Measurements from ENCODE around the gene ACSL6.

ACSL6 gene

GRCh38 chr5:132049093-132049492, 37.6 kb upstream of the ACSL6 start:
- H3K4me3 ChIP-seq (replicated peaks; ENCODE audit: low read depth, low read length), result no peak overlapping the region
- no peak for DNase-seq (ENCODE audit: extremely low read depth, low read depth)
- no peak for TF ChIP-seq CTCF (IDR thresholded peaks at IDR 0.05; ENCODE audit: low read depth, low read length, missing control alignments)

- no peak for TF ChIP-seq CTCF (IDR thresholded peaks at IDR 0.05; ENCODE audit: low read depth, low read length, missing control alignments)
Observed at GRCh38 chr5:132046880-132047299, 35.4 kb upstream of the ACSL6 start.

GRCh38 chr5:132044207-132044606, 32.7 kb upstream of the ACSL6 start:
- TF ChIP-seq CTCF (IDR thresholded peaks at IDR 0.05; ENCODE audit: low read depth, low read length, missing control alignments), result no peak
- no peak overlapping the region for H3K4me3 ChIP-seq (replicated peaks; ENCODE audit: low read depth, low read length)
- DNase-seq (ENCODE audit: extremely low read depth, low read depth), result no peak

More at GRCh38 chr5:132046880-132047299, 35.4 kb upstream of the ACSL6 start:
- no peak for DNase-seq (ENCODE audit: extremely low read depth, low read depth)
- H3K4me3 ChIP-seq (replicated peaks; ENCODE audit: low read depth, low read length), result no peak overlapping the region

GRCh38 chr5:132037353-132037752, 25.9 kb upstream of the ACSL6 start:
- TF ChIP-seq CTCF (IDR thresholded peaks at IDR 0.05; ENCODE audit: low read depth, low read length, missing control alignments), result no peak
- no peak overlapping the region for H3K4me3 ChIP-seq (replicated peaks; ENCODE audit: low read depth, low read length)
- DNase-seq (ENCODE audit: extremely low read depth, low read depth), result no peak

- no peak for DNase-seq (ENCODE audit: extremely low read depth, low read depth)
- H3K4me3 ChIP-seq (replicated peaks; ENCODE audit: low read depth, low read length), result no peak overlapping the region
- no peak for TF ChIP-seq CTCF (IDR thresholded peaks at IDR 0.05; ENCODE audit: low read depth, low read length, missing control alignments)
Observed at GRCh38 chr5:132033122-132033521, 21.7 kb upstream of the ACSL6 start.

- DNase-seq (ENCODE audit: extremely low read depth, low read depth), result no peak
- H3K4me3 ChIP-seq (replicated peaks; ENCODE audit: low read depth, low read length), result no peak overlapping the region
- no peak for TF ChIP-seq CTCF (IDR thresholded peaks at IDR 0.05; ENCODE audit: low read depth, low read length, missing control alignments)
Observed at GRCh38 chr5:132032196-132032595, 20.7 kb upstream of the ACSL6 start.

- no peak for TF ChIP-seq CTCF (IDR thresholded peaks at IDR 0.05; ENCODE audit: low read depth, low read length, missing control alignments)
- DNase-seq (ENCODE audit: extremely low read depth, low read depth), result no peak
- H3K4me3 ChIP-seq (replicated peaks; ENCODE audit: low read depth, low read length), result no peak overlapping the region
Observed at GRCh38 chr5:132030610-132031009, 19.2 kb upstream of the ACSL6 start.

Measured in HFF-Myc (cell line).